Measurements from ENCODE around the gene PLGRKT.
"Not testable (repeated sequence)": the region's sequence is repeated elsewhere in the genome, so short reads cannot be mapped to it uniquely, and the experiment has no call there.

Gene PLGRKT

GRCh38 chr9:5452286-5452609, 14.5 kb upstream of the PLGRKT start:
- no peaks in the 10 kb centered on the region for H3K9me3 ChIP-seq (ENCODE audit: control insufficient read depth, low read length)
- no peaks in the 10 kb centered on the region for H3K4me1 ChIP-seq (ENCODE audit: control insufficient read depth, insufficient read depth, low read length, poor library complexity, severe bottlenecking)
- WGBS, 2 experiments (ENCODE audit: insufficient coverage in 2 of 2): no CpG with 5 or more reads among the region's 1 CpG
- H3K4me3 ChIP-seq (ENCODE audit: extremely low read depth, insufficient read depth, low read length, poor library complexity, severe bottlenecking): no peak overlapping the region
- H3K27ac ChIP-seq (ENCODE audit: low read depth, low read length, severe bottlenecking): no peak overlapping the region
- no peaks in the 10 kb centered on the region for H3K36me3 ChIP-seq (ENCODE audit: control insufficient read depth, insufficient read depth, low read length)

DNA sequence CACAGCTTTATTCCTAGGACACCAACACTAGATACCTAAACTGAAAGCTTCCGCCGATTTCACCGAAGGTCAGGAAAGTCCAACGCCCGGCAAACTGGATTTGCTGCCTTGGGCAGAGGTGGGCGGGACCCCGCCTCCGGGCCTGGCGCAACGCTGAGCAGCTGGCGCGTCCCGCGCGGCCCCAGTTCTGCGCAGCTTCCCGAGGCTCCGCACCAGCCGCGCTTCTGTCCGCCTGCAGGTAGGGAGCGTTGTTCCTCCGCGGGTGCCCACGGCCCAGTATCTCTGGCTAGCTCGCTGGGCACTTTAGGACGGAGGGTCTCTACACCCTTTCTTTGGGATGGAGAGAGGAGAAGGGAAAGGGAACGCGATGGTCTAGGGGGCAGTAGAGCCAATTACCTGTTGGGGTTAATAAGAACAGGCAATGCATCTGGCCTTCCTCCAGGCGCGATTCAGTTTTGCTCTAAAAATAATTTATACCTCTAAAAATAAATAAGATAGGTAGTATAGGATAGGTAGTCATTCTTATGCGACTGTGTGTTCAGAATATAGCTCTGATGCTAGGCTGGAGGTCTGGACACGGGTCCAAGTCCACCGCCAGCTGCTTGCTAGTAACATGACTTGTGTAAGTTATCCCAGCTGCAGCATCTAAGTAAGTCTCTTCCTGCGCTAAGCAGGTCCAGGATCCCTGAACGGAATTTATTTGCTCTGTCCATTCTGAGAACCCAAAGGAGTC, 12.8 kb upstream of the PLGRKT start, which contains the start of gene CD274:
TSS of gene CD274 (plus strand) at position 184 of the 733 bp plus-strand sequence. CDS start 5,572 bp downstream, outside the sequence.
- 14 to 23% methylated on average over 20 to 32 of the region's 36 CpGs for WGBS, 2 experiments (ENCODE audit: insufficient coverage in 2 of 2)
- Histone ChIP-seq H3K9me3 (ENCODE audit: control insufficient read depth, low read length) (no peaks in the 10 kb centered on the region), H3K27ac (ENCODE audit: low read depth, low read length, severe bottlenecking) (no peak within 1 kb of the TSS), H3K36me3 (ENCODE audit: control insufficient read depth, insufficient read depth, low read length) (no peaks in the 10 kb centered on the region), H3K4me3 (ENCODE audit: extremely low read depth, insufficient read depth, low read length, poor library complexity, severe bottlenecking) (peak within 1 kb of the TSS; percentile 25), H3K4me1 (ENCODE audit: control insufficient read depth, insufficient read depth, low read length, poor library complexity, severe bottlenecking) (peaks cover 6% of the 10 kb centered on the region)

GRCh38 chr9:5449521-5450358, 12.0 kb upstream of the PLGRKT start:
- 98% methylated on average over 7 to 8 of the region's 15 CpGs for WGBS, 2 experiments (ENCODE audit: insufficient coverage in 2 of 2)
- H3K4me3 ChIP-seq (ENCODE audit: extremely low read depth, insufficient read depth, low read length, poor library complexity, severe bottlenecking): peak overlapping the region; percentile 25
- H3K27ac ChIP-seq (ENCODE audit: low read depth, low read length, severe bottlenecking): no peak overlapping the region
- no peaks in the 10 kb centered on the region for H3K36me3 ChIP-seq (ENCODE audit: control insufficient read depth, insufficient read depth, low read length)
- H3K9me3 ChIP-seq (ENCODE audit: control insufficient read depth, low read length): no peaks in the 10 kb centered on the region
- peaks cover 6% of the 10 kb centered on the region for H3K4me1 ChIP-seq (ENCODE audit: control insufficient read depth, insufficient read depth, low read length, poor library complexity, severe bottlenecking)

DNA sequence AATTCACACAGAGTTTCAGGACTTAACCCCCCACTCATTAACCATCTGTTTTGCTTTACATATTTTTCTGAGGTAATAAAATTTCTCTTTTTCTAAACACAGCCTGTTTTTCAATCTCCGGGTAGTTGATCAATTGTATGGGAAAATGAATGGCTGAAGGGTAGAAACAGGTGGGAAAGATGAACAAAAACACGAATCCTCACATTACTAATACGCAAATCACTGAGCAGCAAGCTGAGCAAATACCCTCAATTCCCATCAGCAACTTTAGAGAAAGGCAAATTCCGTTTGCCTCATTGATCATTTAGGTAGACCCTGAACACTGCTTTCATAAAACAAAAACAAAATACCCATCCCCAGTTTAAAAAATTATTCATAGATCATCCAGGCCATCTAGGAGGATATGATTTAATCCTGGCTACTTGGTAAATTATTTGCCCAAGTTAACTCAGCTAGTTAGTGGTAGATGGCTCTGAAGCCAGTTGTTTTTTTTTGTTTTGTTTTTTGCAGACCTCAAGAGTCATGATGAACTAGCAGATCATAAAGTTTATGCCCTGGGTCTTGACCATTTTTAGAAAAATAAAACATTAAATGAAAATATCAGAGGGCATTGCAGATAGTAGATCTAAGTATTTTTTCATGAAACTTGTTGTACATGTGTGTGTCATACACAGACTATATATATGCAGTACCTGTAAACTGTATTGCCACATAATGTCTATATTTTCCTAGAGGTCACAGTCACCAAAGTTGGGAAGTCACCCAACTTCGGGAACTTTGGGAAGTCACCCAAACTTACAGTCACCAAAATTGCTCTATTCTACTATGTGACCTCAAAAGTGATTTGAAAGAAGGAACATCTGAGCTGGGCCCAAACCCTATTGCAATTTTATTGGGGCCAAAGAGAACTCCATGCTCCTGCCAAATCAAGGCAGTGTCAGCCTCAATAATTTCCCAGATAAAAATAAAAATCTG, 11.0 kb upstream of the PLGRKT start:
- H3K27ac ChIP-seq (ENCODE audit: low read depth, low read length, severe bottlenecking): no peak overlapping the region
- WGBS, 2 experiments (ENCODE audit: insufficient coverage in 2 of 2): 88 to 98% methylated on average over 2 to 4 of the region's 5 CpGs
- no peaks in the 10 kb centered on the region for H3K9me3 ChIP-seq (ENCODE audit: control insufficient read depth, low read length)

DNA sequence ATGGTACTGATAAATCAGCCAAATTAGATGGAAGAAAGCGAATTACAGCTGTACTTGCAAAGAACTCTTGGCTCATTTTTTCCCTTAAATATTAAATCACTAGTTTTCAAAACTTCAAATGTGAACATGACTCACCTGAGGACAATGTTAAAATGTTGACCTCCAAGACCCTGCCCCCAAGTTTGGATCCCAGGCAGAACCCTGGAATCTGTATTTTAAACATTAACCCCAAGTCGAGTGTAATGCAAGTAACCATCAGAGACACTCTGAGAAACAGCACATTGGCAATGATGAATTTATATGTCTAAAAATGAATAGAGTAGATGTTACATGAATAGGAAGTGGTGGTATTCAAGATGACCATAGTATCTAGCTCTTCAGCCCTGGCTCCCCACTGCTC, 10.3 kb upstream of the PLGRKT start:
- WGBS, 2 experiments (ENCODE audit: insufficient coverage in 2 of 2): no CpG with 5 or more reads among the region's 2 CpGs
- no peak overlapping the region for H3K4me3 ChIP-seq (ENCODE audit: extremely low read depth, insufficient read depth, low read length, poor library complexity, severe bottlenecking)
- no peaks in the 10 kb centered on the region for H3K36me3 ChIP-seq (ENCODE audit: control insufficient read depth, insufficient read depth, low read length)
- no peaks in the 10 kb centered on the region for H3K9me3 ChIP-seq (ENCODE audit: control insufficient read depth, low read length)
- H3K27ac ChIP-seq (ENCODE audit: low read depth, low read length, severe bottlenecking): no peak overlapping the region
- peaks cover 6% of the 10 kb centered on the region for H3K4me1 ChIP-seq (ENCODE audit: control insufficient read depth, insufficient read depth, low read length, poor library complexity, severe bottlenecking)

More for the DNA sequence above, 11.0 kb upstream of the PLGRKT start:
- H3K4me3 ChIP-seq (ENCODE audit: extremely low read depth, insufficient read depth, low read length, poor library complexity, severe bottlenecking): no peak overlapping the region
- H3K36me3 ChIP-seq (ENCODE audit: control insufficient read depth, insufficient read depth, low read length): no peaks in the 10 kb centered on the region
- H3K4me1 ChIP-seq (ENCODE audit: control insufficient read depth, insufficient read depth, low read length, poor library complexity, severe bottlenecking): peaks cover 6% of the 10 kb centered on the region

GRCh38 chr9:5447337-5447736, 9.6 kb upstream of the PLGRKT start:
- WGBS, 2 experiments (ENCODE audit: insufficient coverage in 2 of 2): no CpG with 5 or more reads among the region's 3 CpGs
- H3K27ac ChIP-seq (ENCODE audit: low read depth, low read length, severe bottlenecking): no peak overlapping the region
- H3K4me3 ChIP-seq (ENCODE audit: extremely low read depth, insufficient read depth, low read length, poor library complexity, severe bottlenecking): no peak overlapping the region
- H3K4me1 ChIP-seq (ENCODE audit: control insufficient read depth, insufficient read depth, low read length, poor library complexity, severe bottlenecking): peaks cover 6% of the 10 kb centered on the region
- H3K36me3 ChIP-seq (ENCODE audit: control insufficient read depth, insufficient read depth, low read length): no peaks in the 10 kb centered on the region
- no peaks in the 10 kb centered on the region for H3K9me3 ChIP-seq (ENCODE audit: control insufficient read depth, low read length)

DNA sequence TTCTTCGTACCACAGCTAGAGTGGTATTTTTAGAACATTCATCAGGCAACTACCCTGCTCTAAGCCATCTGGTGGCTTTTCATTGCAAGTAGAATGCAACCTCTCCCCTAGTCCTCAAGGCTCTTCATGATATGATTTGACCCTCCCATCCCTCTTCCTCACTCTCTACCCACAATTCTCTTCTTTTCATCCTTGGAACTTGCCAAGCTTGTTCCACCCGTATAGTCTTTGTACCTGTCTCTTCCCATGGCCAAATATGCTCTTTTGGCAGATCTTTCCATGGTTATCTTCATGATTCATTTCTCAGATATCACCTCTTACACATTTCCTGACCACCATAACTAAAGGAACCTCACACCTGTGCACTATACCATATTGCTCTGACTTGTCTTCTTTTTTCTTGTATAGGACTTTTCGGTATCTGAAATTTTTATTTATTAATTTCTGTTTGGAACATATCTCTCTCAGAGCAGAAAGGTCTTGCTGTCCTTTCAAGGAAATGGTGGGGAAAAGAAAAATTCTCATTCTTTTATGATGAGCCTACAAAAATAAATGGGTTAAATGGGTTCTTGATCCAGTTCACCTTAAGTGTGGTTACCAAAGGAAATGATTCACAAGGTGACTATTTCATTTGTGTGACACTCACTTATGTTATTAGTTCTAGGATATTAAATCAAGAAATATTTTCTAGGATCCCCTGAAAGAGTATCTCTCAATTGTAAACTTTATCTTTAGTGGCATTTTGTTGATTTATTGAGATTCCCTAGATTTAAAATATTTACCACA, 8.9 kb upstream of the PLGRKT start:
- H3K4me3 ChIP-seq (ENCODE audit: extremely low read depth, insufficient read depth, low read length, poor library complexity, severe bottlenecking): no peak overlapping the region
- peaks cover 6% of the 10 kb centered on the region for H3K4me1 ChIP-seq (ENCODE audit: control insufficient read depth, insufficient read depth, low read length, poor library complexity, severe bottlenecking)
- 86 to 96% methylated on average over 2 of the region's 3 CpGs for WGBS, 2 experiments (ENCODE audit: insufficient coverage in 2 of 2)
- no peaks in the 10 kb centered on the region for H3K36me3 ChIP-seq (ENCODE audit: control insufficient read depth, insufficient read depth, low read length)
- H3K27ac ChIP-seq (ENCODE audit: low read depth, low read length, severe bottlenecking): no peak overlapping the region
- H3K9me3 ChIP-seq (ENCODE audit: control insufficient read depth, low read length): no peaks in the 10 kb centered on the region

DNA sequence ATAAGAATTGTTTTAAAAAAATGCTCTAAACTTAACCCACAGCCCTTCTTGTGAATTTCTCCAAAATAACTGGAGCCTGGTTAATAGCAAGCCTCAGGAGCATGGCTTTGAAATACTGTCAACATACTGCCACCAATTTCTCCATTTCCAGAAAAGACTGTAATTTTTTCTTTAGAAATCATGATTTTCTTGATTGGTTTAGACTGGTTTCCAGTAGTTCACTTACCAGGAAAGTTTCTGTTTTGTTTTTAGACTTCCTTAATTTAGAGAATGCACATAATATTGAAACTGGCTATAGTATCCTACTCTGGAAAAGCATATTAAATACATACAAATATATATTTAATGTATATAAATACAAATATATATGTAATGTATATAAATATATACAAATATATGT, 8.2 kb upstream of the PLGRKT start:
- no peak overlapping the region for H3K4me3 ChIP-seq (ENCODE audit: extremely low read depth, insufficient read depth, low read length, poor library complexity, severe bottlenecking)
- H3K36me3 ChIP-seq (ENCODE audit: control insufficient read depth, insufficient read depth, low read length): no peaks in the 10 kb centered on the region
- peaks cover 6% of the 10 kb centered on the region for H3K4me1 ChIP-seq (ENCODE audit: control insufficient read depth, insufficient read depth, low read length, poor library complexity, severe bottlenecking)
- no peak overlapping the region for H3K27ac ChIP-seq (ENCODE audit: low read depth, low read length, severe bottlenecking)
- H3K9me3 ChIP-seq (ENCODE audit: control insufficient read depth, low read length): no peaks in the 10 kb centered on the region

GRCh38 chr9:5445096-5445495, 7.4 kb upstream of the PLGRKT start:
- H3K27ac ChIP-seq (ENCODE audit: low read depth, low read length, severe bottlenecking); H3K9me3 ChIP-seq (ENCODE audit: control insufficient read depth, low read length); H3K4me3 ChIP-seq (ENCODE audit: extremely low read depth, insufficient read depth, low read length, poor library complexity, severe bottlenecking); H3K36me3 ChIP-seq (ENCODE audit: control insufficient read depth, insufficient read depth, low read length): not testable (repeated sequence)
- H3K4me1 ChIP-seq (ENCODE audit: control insufficient read depth, insufficient read depth, low read length, poor library complexity, severe bottlenecking): peaks cover 13% of the 10 kb centered on the region
- no CpG with 5 or more reads among the region's 4 CpGs for WGBS, 2 experiments (ENCODE audit: insufficient coverage in 2 of 2)

- H3K9me3 ChIP-seq (ENCODE audit: control insufficient read depth, low read length): no peaks in the 10 kb centered on the region
- no peak overlapping the region for H3K27ac ChIP-seq (ENCODE audit: low read depth, low read length, severe bottlenecking)
- no peaks in the 10 kb centered on the region for H3K36me3 ChIP-seq (ENCODE audit: control insufficient read depth, insufficient read depth, low read length)
- WGBS, 2 experiments (ENCODE audit: insufficient coverage in 2 of 2): 78 to 89% methylated on average over 1 to 2 of the region's 2 CpGs
- H3K4me1 ChIP-seq (ENCODE audit: control insufficient read depth, insufficient read depth, low read length, poor library complexity, severe bottlenecking): peaks cover 14% of the 10 kb centered on the region
- H3K4me3 ChIP-seq (ENCODE audit: extremely low read depth, insufficient read depth, low read length, poor library complexity, severe bottlenecking): no peak overlapping the region
Measured at GRCh38 chr9:5443850-5444249, 6.1 kb upstream of the PLGRKT start.
